ENCODE data around the gene SLC44A3.

Gene SLC44A3

DNA sequence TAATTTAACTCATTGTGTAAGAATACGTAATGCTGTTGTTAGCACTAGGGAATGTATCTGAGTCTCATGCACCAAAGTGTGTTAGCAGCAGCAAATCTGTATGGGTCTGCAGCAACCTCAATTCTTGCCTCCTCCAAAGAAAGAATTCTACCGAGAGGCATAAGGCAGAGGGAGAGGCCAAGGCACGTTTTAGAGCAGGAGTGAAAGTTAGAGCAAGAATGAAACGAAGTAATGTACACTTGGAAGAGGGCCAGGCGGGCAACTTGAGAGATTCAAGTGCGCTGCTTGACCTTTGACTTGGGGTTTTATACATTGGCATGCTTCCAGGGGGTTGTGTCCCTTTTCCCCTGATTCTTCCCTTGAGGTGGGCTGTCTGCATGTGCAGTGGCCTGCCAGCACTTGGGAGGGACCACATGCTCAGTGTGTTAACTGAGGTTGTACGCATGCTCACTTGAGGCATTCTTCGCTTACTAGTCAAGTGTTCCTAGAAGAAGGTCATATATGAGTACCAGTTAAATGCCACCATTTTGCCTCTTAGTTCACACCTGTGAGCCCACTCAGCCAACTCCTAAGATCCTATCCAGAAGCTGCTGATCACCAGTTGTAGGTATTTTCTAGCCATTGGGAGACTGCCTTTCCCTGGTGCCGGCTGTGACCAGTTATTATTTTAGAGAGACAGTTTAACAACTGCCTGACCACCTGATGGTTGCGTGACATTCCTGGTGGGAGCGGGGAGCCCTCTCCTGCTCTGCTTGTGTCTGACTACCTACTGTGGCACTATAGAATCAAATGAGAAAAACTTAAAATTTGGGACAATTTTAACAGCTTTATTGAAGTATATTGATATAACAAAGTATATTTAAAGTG lies 109.4 kb downstream of the SLC44A3 start:
- no peak for TF ChIP-seq MAX (IDR thresholded peaks at IDR 0.05)
- no peak for TF ChIP-seq REST (IDR thresholded peaks at IDR 0.05; ENCODE audit: low read depth)
- TF ChIP-seq FOXM1 (IDR thresholded peaks at IDR 0.05; ENCODE audit: borderline replicate concordance, low read depth) = no peak
- TF ChIP-seq RAD21 (IDR thresholded peaks at IDR 0.05; ENCODE audit: low read depth) = no peak
- TF ChIP-seq TCF12 (IDR thresholded peaks at IDR 0.05; ENCODE audit: low read depth) = no peak
- TF ChIP-seq TAF1 (IDR thresholded peaks at IDR 0.05; ENCODE audit: low read depth) = no peak
- TF ChIP-seq ZBTB7A (IDR thresholded peaks at IDR 0.05; ENCODE audit: low read depth) = no peak
- TF ChIP-seq YY1 (IDR thresholded peaks at IDR 0.05; ENCODE audit: low read depth) = no peak
- TF ChIP-seq NFIC (IDR thresholded peaks at IDR 0.05) = no peak
- no peak for TF ChIP-seq USF1 (IDR thresholded peaks at IDR 0.05)
- no peak for TF ChIP-seq CEBPB (IDR thresholded peaks at IDR 0.05)
- TF ChIP-seq TEAD4 (IDR thresholded peaks at IDR 0.05) = no peak
- TF ChIP-seq CREB1 (IDR thresholded peaks at IDR 0.05; ENCODE audit: low read depth) = no peak

- TF ChIP-seq YY1 (IDR thresholded peaks at IDR 0.05; ENCODE audit: low read depth) = no peak
- no peak for TF ChIP-seq CEBPB (IDR thresholded peaks at IDR 0.05)
- TF ChIP-seq FOXM1 (IDR thresholded peaks at IDR 0.05; ENCODE audit: borderline replicate concordance, low read depth) = no peak
- no peak for TF ChIP-seq TCF12 (IDR thresholded peaks at IDR 0.05; ENCODE audit: low read depth)
- no peak for TF ChIP-seq TAF1 (IDR thresholded peaks at IDR 0.05; ENCODE audit: low read depth)
- no peak for TF ChIP-seq EGR1 (IDR thresholded peaks at IDR 0.05)
These were observed 111.2 kb downstream of the SLC44A3 start for GRCh38 chr1:94931254-94931841.

GRCh38 chr1:94934551-94934950 lies 114.4 kb downstream of the SLC44A3 start:
- TF ChIP-seq TAF1 (IDR thresholded peaks at IDR 0.05; ENCODE audit: low read depth) = no peak
- 0 out of 2 replicates have a peak, but pooled peaks have one; percentile 35 for TF ChIP-seq NFIC (IDR thresholded peaks at IDR 0.05)

GRCh38 chr1:94935034-94935433 lies 114.9 kb downstream of the SLC44A3 start:
- TF ChIP-seq NFIC (IDR thresholded peaks at IDR 0.05) = no peak
- TF ChIP-seq RAD21 (IDR thresholded peaks at IDR 0.05; ENCODE audit: low read depth) = no peak
- no peak for TF ChIP-seq TCF12 (IDR thresholded peaks at IDR 0.05; ENCODE audit: low read depth)
- no peak for TF ChIP-seq CREB1 (IDR thresholded peaks at IDR 0.05; ENCODE audit: low read depth)
- TF ChIP-seq CEBPB (IDR thresholded peaks at IDR 0.05) = no peak
- TF ChIP-seq ZBTB7A (IDR thresholded peaks at IDR 0.05; ENCODE audit: low read depth) = no peak
- TF ChIP-seq MAX (IDR thresholded peaks at IDR 0.05) = no peak
- no peak for TF ChIP-seq EGR1 (IDR thresholded peaks at IDR 0.05)

- TF ChIP-seq TEAD4 (IDR thresholded peaks at IDR 0.05) (no peak), CREB1 (IDR thresholded peaks at IDR 0.05; ENCODE audit: low read depth) (no peak), REST (IDR thresholded peaks at IDR 0.05; ENCODE audit: low read depth) (no peak), FOXM1 (IDR thresholded peaks at IDR 0.05; ENCODE audit: borderline replicate concordance, low read depth) (no peak), NFIC (IDR thresholded peaks at IDR 0.05) (no peak)
These were observed 115.3 kb downstream of the SLC44A3 start for GRCh38 chr1:94935476-94935875.

- TF ChIP-seq ZBTB7A (IDR thresholded peaks at IDR 0.05; ENCODE audit: low read depth) (no peak), MAX (IDR thresholded peaks at IDR 0.05) (no peak), CREB1 (IDR thresholded peaks at IDR 0.05; ENCODE audit: low read depth) (no peak), RAD21 (IDR thresholded peaks at IDR 0.05; ENCODE audit: low read depth) (no peak), USF1 (IDR thresholded peaks at IDR 0.05) (no peak), CEBPB (IDR thresholded peaks at IDR 0.05) (no peak), TAF1 (IDR thresholded peaks at IDR 0.05; ENCODE audit: low read depth) (no peak), TCF12 (IDR thresholded peaks at IDR 0.05; ENCODE audit: low read depth) (no peak), REST (IDR thresholded peaks at IDR 0.05; ENCODE audit: low read depth) (no peak), TEAD4 (IDR thresholded peaks at IDR 0.05) (no peak), YY1 (IDR thresholded peaks at IDR 0.05; ENCODE audit: low read depth) (no peak), EP300 (IDR thresholded peaks at IDR 0.05; ENCODE audit: borderline replicate concordance) (no peak), FOXM1 (IDR thresholded peaks at IDR 0.05; ENCODE audit: borderline replicate concordance, low read depth) (no peak), EGR1 (IDR thresholded peaks at IDR 0.05) (no peak), NFIC (IDR thresholded peaks at IDR 0.05) (no peak)
These were observed 116.9 kb downstream of the SLC44A3 start for GRCh38 chr1:94936861-94937620.

Data from Ishikawa (cell line).